Measurements from ENCODE around the gene COL15A1.
"Not testable (repeated sequence)": the region's sequence is repeated elsewhere in the genome, so short reads cannot be mapped to it uniquely, and the experiment has no call there.

COL15A1 gene

GRCh38 chr9:98943682-98944056 lies at the start of gene COL15A1:
COL15A1 (plus strand) TSS chr9:98943907; CDS start chr9:98944062, 155 bp downstream.
- no peak for DNase-seq (ENCODE audit: low read depth in 1 of 2, low spot score in 1 of 2)
- no peak for TF ChIP-seq JUND (IDR thresholded peaks at IDR 0.05; ENCODE audit: low read depth)
- in situ Hi-C loops (cut with HindIII; ENCODE audit: low pct_unique_long_range_greater_than_20kb, low sequenced_read_pairs) = no loop called here

GRCh38 chr9:98894171-98894570 lies 49.5 kb upstream of the COL15A1 start:
- no peak for TF ChIP-seq JUND (IDR thresholded peaks at IDR 0.05; ENCODE audit: low read depth)
- in situ Hi-C loops (cut with HindIII; ENCODE audit: low pct_unique_long_range_greater_than_20kb, low sequenced_read_pairs) = no loop called here
- DNase-seq (ENCODE audit: low read depth in 1 of 2, low spot score in 1 of 2) = no peak

GRCh38 chr9:98894761-98895160 lies 48.9 kb upstream of the COL15A1 start:
- in situ Hi-C loops (cut with HindIII; ENCODE audit: low pct_unique_long_range_greater_than_20kb, low sequenced_read_pairs) = no loop called here
- DNase-seq (ENCODE audit: low read depth in 1 of 2, low spot score in 1 of 2) = no peak
- TF ChIP-seq JUND (IDR thresholded peaks at IDR 0.05; ENCODE audit: low read depth) = no peak

GRCh38 chr9:98896632-98897031 lies 47.1 kb upstream of the COL15A1 start:
- DNase-seq (ENCODE audit: low read depth in 1 of 2, low spot score in 1 of 2) = no peak
- in situ Hi-C loops (cut with HindIII; ENCODE audit: low pct_unique_long_range_greater_than_20kb, low sequenced_read_pairs) = no loop called here
- TF ChIP-seq JUND (IDR thresholded peaks at IDR 0.05; ENCODE audit: low read depth) = no peak

- in situ Hi-C loops (cut with HindIII; ENCODE audit: low pct_unique_long_range_greater_than_20kb, low sequenced_read_pairs) = no loop called here
- no peak for TF ChIP-seq JUND (IDR thresholded peaks at IDR 0.05; ENCODE audit: low read depth)
Observed at GRCh38 chr9:98897745-98898144, 46.0 kb upstream of the COL15A1 start.

GRCh38 chr9:98899408-98900056 lies 44.2 kb upstream of the COL15A1 start:
- peak in 1 of 2 experiments; percentile 19 for DNase-seq (ENCODE audit: low read depth in 1 of 2, low spot score in 1 of 2)
- in situ Hi-C loops (cut with HindIII; ENCODE audit: low pct_unique_long_range_greater_than_20kb, low sequenced_read_pairs) = no loop called here
- no peak for TF ChIP-seq JUND (IDR thresholded peaks at IDR 0.05; ENCODE audit: low read depth)

More at GRCh38 chr9:98897745-98898144, 46.0 kb upstream of the COL15A1 start:
- DNase-seq (ENCODE audit: low read depth in 1 of 2, low spot score in 1 of 2) = no peak

GRCh38 chr9:98900244-98900643 lies 43.5 kb upstream of the COL15A1 start:
- no peak for TF ChIP-seq JUND (IDR thresholded peaks at IDR 0.05; ENCODE audit: low read depth)
- DNase-seq (ENCODE audit: low read depth in 1 of 2, low spot score in 1 of 2) = no peak
- in situ Hi-C loops (cut with HindIII; ENCODE audit: low pct_unique_long_range_greater_than_20kb, low sequenced_read_pairs) = no loop called here

GRCh38 chr9:98900725-98901124 lies 43.0 kb upstream of the COL15A1 start:
- in situ Hi-C loops (cut with HindIII; ENCODE audit: low pct_unique_long_range_greater_than_20kb, low sequenced_read_pairs) = no loop called here
- no peak for TF ChIP-seq JUND (IDR thresholded peaks at IDR 0.05; ENCODE audit: low read depth)
- DNase-seq (ENCODE audit: low read depth in 1 of 2, low spot score in 1 of 2) = no peak

GRCh38 chr9:98901843-98902242 lies 41.9 kb upstream of the COL15A1 start:
- in situ Hi-C loops (cut with HindIII; ENCODE audit: low pct_unique_long_range_greater_than_20kb, low sequenced_read_pairs) = not testable (repeated sequence)

GRCh38 chr9:98902516-98902915 lies 41.2 kb upstream of the COL15A1 start:
- no peak for DNase-seq (ENCODE audit: low read depth in 1 of 2, low spot score in 1 of 2)
- in situ Hi-C loops (cut with HindIII; ENCODE audit: low pct_unique_long_range_greater_than_20kb, low sequenced_read_pairs) = no loop called here
- TF ChIP-seq JUND (IDR thresholded peaks at IDR 0.05; ENCODE audit: low read depth) = no peak

More at GRCh38 chr9:98901843-98902242, 41.9 kb upstream of the COL15A1 start:
- DNase-seq (ENCODE audit: low read depth in 1 of 2, low spot score in 1 of 2) = not testable (repeated sequence)

- no peak for DNase-seq (ENCODE audit: low read depth in 1 of 2, low spot score in 1 of 2)
- TF ChIP-seq JUND (IDR thresholded peaks at IDR 0.05; ENCODE audit: low read depth) = no peak
- in situ Hi-C loops (cut with HindIII; ENCODE audit: low pct_unique_long_range_greater_than_20kb, low sequenced_read_pairs) = no loop called here
Observed at GRCh38 chr9:98902925-98903324, 40.8 kb upstream of the COL15A1 start.

- no peak for DNase-seq (ENCODE audit: low read depth in 1 of 2, low spot score in 1 of 2)
- no peak for TF ChIP-seq JUND (IDR thresholded peaks at IDR 0.05; ENCODE audit: low read depth)
- in situ Hi-C loops (cut with HindIII; ENCODE audit: low pct_unique_long_range_greater_than_20kb, low sequenced_read_pairs) = no loop called here
Observed at GRCh38 chr9:98903961-98904411, 39.7 kb upstream of the COL15A1 start.

GRCh38 chr9:98905015-98905414 lies 38.7 kb upstream of the COL15A1 start:
- in situ Hi-C loops (cut with HindIII; ENCODE audit: low pct_unique_long_range_greater_than_20kb, low sequenced_read_pairs) = no loop called here
- DNase-seq (ENCODE audit: low read depth in 1 of 2, low spot score in 1 of 2) = no peak
- TF ChIP-seq JUND (IDR thresholded peaks at IDR 0.05; ENCODE audit: low read depth) = no peak
